IPS DF 6.9 (cell line): ENCODE measurements around the gene EN2.

ENCODE experiments used
- DNase-seq: peaks from one replicate; pipeline ENCODE4 v3.0.0-alpha.2; 2013; ENCODE audit warnings: low read depth, low spot score
- H3K27ac ChIP-seq: one replicate; pipeline ENCODE4 v1.5.1; 2013; ENCODE audit warnings: low read length, control low read depth
- H3K27me3 ChIP-seq: 2 replicates; pipeline ENCODE4 v1.6.1; 2013; ENCODE audit warnings: mild to moderate bottlenecking, low read length; ENCODE audit not compliant: control insufficient read depth, insufficient read depth
- H3K36me3 ChIP-seq: 2 replicates; pipeline ENCODE4 v1.6.1; 2013; ENCODE audit warnings: low read length; ENCODE audit not compliant: control insufficient read depth, insufficient read depth
- H3K4me1 ChIP-seq: 2 replicates; pipeline ENCODE4 v1.6.1; 2013; ENCODE audit warnings: low read length; ENCODE audit not compliant: control insufficient read depth, insufficient read depth
- H3K4me3 ChIP-seq: 2 replicates; pipeline ENCODE4 v1.5.1; 2013; ENCODE audit warnings: mild to moderate bottlenecking, low read length
- H3K9me3 ChIP-seq: 2 replicates; pipeline ENCODE4 v1.6.1; 2013; ENCODE audit warnings: low read length, inconsistent platforms; ENCODE audit not compliant: control insufficient read depth, insufficient read depth
- WGBS: extraction: QIAGEN DNeasy Blood & Tissue Kit; methylation state at CpG from one replicate; pipeline ENCODE4 v1.1.7; 2013; ENCODE audit warnings: mixed read lengths, missing lambda C conversion rate; ENCODE audit not compliant: insufficient read length, insufficient coverage; 5-methylcytosine and 5-hydroxymethylcytosine counted together

EN2 gene

DNA sequence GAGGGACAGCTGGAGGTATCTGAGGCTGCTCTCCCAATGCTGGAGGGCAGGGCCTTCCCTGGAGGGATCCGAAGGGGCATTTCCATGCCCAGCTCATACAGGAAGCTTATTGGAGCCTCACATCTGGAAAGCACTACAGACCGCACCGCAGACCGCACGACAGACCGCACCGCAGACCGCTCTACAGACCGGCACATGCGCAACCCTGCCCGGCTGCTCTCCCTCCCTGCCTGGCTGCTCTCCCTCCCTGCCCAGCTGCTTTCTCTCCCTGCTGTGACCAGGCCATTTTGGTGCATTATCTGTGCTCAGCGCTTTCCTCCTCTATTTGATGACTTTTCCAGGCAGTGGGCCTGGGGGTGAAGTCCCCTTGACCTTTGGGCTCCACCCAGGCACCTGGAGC lies 39.6 kb upstream of the EN2 start:
- Histone ChIP-seq H3K27ac (no peak overlapping the region), H3K36me3 (no peaks in the 10 kb centered on the region), H3K4me1 (no peaks in the 10 kb centered on the region), H3K27me3 (no peaks in the 10 kb centered on the region), H3K4me3 (no peak overlapping the region), H3K9me3 (no peaks in the 10 kb centered on the region)
- no peak for DNase-seq
- no CpG with 5 or more reads among the region's 12 CpGs for WGBS

DNA sequence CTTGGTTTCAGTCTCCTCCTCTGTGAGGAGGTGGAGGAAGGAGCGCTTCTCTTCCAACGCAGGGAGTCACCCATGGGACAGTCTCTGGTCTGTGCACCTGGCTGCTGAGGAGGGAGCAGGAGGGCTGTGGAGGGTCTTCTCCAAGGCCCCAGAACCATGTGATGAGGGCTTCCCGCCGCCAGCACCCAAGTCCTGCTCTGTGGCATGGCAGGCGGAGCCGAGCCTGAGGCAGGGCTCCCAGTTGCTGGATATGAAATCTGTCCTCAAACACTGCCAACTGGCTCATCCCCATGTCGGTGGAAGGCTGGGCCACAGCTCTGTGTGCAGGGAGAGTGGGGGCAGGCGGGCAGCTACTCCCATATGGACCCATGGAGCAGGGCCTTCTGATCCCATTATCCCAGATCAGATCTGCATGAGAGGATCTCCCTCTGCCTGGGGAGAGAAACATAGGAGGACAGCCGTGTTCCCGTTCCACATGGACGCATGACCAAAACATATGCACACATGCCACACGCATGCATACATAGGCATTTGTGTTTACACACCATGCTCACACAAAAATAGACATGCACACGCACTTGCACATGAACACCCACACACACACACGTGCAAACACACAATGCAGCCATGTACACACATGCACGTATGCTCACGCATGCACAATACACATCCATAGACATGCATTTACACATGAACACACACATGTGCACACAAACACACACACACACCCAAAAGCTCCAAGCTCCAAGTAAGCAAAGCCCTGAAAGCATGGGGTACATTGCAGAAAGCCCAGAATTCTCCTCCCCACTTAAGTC lies 38.8 kb upstream of the EN2 start:
- Histone ChIP-seq H3K4me1 (no peaks in the 10 kb centered on the region), H3K27ac (no peak overlapping the region), H3K9me3 (no peaks in the 10 kb centered on the region), H3K4me3 (no peak overlapping the region), H3K27me3 (no peaks in the 10 kb centered on the region), H3K36me3 (no peaks in the 10 kb centered on the region)
- no CpG with 5 or more reads among the region's 16 CpGs for WGBS
- DNase-seq: no peak

DNA sequence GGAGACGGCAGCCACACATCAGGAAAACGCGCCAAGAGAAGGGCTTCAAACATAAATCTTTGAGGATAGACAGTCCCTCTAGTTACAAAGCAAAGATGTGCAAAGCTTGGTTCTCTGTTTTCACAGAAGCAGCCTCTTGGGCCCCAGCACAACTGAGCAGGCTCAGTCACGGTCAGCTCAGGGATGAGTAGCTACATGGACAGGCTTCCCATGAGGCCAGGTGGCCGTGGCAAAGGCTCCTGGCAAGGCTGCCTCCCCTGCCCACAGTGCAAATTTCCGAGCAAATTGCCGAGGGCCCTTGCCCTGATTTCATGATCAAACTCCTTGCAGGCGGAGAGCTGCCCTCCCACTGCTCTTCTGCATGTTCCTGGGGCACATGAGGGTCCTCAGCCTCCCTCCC lies 37.8 kb upstream of the EN2 start:
- DNase-seq: no peak
- Histone ChIP-seq H3K36me3 (no peaks in the 10 kb centered on the region), H3K27me3 (no peaks in the 10 kb centered on the region), H3K4me1 (no peaks in the 10 kb centered on the region), H3K4me3 (no peak overlapping the region), H3K9me3 (no peaks in the 10 kb centered on the region), H3K27ac (no peak overlapping the region)
- no CpG with 5 or more reads among the region's 8 CpGs for WGBS

DNA sequence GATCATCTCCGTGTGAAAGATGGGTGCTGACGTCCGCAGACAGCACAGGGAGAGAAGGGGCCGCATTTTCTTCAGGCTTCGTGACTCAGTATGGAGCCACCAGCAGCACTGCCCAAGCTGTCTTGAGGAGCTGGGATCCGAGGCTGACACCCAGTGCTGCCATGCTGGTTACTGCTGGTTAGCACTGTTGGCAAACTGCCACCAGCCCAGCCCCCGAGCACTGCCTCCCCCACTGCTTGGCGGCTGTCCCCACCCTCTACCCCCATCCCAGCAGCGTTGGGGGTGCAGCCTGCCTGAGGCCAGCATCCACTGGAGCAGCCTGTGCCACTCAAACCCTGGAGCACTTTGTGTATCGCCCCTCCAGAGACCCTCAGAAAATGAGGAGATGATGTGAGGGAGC lies 35.8 kb upstream of the EN2 start:
- no peak overlapping the region for H3K27ac ChIP-seq
- no peaks in the 10 kb centered on the region for H3K9me3 ChIP-seq
- WGBS: no CpG with 5 or more reads among the region's 10 CpGs
- DNase-seq: no peak
- no peaks in the 10 kb centered on the region for H3K4me1 ChIP-seq
- no peak overlapping the region for H3K4me3 ChIP-seq
- H3K36me3 ChIP-seq: no peaks in the 10 kb centered on the region
- H3K27me3 ChIP-seq: no peaks in the 10 kb centered on the region

DNA sequence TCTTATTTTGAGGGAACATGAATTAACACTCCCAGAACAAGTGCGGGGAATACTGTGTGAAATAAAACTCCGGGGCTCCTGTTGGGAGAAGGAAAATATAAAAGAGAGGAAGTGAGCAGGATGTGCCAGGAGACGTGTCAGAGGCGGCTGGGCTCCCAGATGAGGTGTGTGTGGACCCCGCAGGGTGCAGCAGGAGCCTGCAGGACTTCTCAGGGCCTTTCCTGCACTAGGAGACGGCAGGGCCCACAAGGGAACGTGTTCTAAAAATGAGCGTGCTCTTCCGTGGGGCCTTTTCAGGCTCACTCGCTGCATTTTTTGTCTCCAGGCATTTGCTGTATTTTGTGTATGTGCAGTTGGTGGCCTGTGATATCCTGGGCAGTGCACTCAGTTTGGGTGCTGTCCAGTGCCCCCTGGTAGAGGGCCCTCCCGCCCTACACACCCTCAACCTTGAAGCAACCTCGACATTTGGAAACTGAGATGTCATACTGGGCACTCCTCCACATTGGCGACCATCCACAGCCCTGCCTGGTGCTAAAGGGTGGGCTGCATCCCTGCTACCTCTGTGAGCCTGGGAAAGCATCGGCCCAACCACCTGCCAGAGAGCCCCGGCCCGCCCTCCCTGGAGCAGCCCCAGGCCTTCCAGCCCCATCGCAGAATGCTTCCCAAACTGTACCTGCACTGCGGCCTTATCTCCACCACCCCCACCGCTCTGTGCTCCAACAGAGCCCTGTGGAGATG lies 35.2 kb upstream of the EN2 start:
- Histone ChIP-seq H3K4me3 (no peak overlapping the region), H3K27ac (no peak overlapping the region), H3K27me3 (no peaks in the 10 kb centered on the region), H3K36me3 (no peaks in the 10 kb centered on the region), H3K9me3 (no peaks in the 10 kb centered on the region), H3K4me1 (no peaks in the 10 kb centered on the region)
- no peak for DNase-seq
- WGBS: no CpG with 5 or more reads among the region's 19 CpGs

DNA sequence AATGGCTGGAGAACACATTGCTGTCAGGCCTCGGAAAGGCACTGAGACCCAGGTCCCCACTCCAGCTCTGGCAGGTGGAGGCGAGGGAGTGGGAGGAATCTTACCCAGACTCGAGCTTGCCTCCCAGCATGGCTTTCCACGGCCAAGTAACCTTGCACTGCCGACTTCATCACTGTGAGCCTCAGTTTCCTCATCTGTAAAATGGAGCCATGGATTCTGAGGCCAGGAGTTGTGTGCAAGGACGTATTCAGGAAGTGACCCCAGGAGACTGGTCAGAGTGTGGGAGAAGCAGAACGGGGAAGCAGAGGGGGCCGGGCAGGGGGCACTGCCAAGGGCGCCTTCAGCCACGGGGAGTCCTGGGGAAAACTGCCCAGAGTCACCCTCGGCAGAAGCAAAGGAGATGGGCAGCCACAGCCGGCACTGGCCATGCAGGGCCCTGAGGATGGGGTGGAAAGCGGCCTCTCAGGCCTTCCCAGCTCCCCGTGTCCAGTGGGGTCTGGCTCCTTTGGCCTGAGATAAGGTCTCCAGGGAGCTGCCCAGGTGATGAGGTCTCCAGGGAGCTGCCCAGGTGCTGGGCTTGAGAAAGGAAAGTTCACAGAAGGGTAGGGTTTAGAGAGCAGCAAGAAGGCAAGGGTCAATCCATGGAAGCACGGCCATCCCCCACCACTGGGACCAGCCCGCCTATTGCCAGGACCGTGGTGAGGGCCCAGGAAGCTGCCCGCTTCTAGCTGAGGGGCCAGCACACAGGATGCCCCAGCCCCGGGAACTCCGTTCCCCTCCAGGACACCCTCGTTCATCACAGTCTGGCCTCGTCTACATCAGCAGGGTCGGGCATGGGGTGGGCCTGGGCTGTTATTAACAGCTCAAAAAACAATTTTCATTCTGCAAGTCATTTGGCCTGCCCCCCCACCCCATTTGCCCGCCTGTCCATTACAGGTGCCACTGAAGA lies 34.3 kb upstream of the EN2 start:
- no peaks in the 10 kb centered on the region for H3K36me3 ChIP-seq
- H3K4me1 ChIP-seq: no peaks in the 10 kb centered on the region
- WGBS: no CpG with 5 or more reads among the region's 24 CpGs
- no peak overlapping the region for H3K4me3 ChIP-seq
- no peaks in the 10 kb centered on the region for H3K9me3 ChIP-seq
- DNase-seq: no peak
- H3K27ac ChIP-seq: no peak overlapping the region
- H3K27me3 ChIP-seq: no peaks in the 10 kb centered on the region

DNA sequence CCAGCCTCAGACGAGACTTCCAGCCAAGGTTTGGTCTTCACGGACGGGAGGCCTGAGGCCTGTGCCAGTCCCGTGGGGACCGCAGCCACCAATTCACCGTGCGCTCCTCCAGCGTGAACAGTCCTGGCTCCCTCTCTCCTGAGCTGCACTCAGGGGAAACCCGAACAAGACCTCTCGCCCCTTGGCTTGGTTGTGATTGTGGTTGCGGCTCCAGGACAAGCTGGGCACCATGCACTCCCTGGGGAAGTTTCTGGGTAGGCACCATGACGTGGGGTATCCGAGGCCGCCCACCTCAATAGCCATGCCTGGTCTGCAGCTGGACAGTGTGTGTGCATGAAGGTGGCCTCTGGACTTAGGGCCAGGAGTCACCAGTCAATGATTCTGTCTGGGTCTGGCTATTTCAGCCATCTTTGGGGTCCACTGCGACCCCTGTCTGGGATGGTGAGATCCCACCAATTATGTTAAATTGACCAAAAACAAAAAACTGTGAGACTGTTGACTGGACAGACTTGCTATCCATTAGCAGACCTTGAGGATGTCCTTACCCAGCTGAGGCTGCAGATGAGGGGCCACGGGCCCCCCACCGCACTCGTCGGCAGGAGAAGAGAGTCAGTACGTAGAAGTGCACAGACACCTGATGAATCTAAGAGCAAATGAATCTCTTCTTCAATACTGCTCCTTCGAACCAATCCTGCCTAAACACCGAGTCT lies 33.5 kb upstream of the EN2 start:
- Histone ChIP-seq H3K27me3 (no peaks in the 10 kb centered on the region), H3K9me3 (no peaks in the 10 kb centered on the region), H3K27ac (no peak overlapping the region), H3K4me1 (no peaks in the 10 kb centered on the region), H3K4me3 (no peak overlapping the region), H3K36me3 (no peaks in the 10 kb centered on the region)
- no peak for DNase-seq
- no CpG with 5 or more reads among the region's 22 CpGs for WGBS

DNA sequence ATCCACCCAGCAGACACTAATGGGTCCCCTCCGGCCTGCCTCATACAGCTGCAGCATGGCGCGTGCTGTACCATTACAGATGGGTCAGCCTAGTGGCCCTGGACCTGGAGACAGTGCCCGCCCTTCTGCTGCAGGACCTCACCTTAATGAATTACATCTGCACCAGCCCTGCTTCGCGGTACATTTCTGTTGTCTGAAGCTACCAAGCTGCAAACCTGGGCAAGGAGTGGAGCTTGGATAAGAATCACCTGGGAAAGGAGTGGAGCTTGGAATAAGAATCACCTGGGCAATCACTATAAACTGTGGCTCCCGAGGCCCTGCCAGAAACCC lies 33.0 kb upstream of the EN2 start:
- Histone ChIP-seq H3K27ac (no peak overlapping the region), H3K27me3 (no peaks in the 10 kb centered on the region), H3K4me3 (no peak overlapping the region), H3K4me1 (no peaks in the 10 kb centered on the region), H3K36me3 (no peaks in the 10 kb centered on the region), H3K9me3 (no peaks in the 10 kb centered on the region)
- no CpG with 5 or more reads among the region's 7 CpGs for whole genome bisulfite sequencing
- DNase-seq: no peak

DNA sequence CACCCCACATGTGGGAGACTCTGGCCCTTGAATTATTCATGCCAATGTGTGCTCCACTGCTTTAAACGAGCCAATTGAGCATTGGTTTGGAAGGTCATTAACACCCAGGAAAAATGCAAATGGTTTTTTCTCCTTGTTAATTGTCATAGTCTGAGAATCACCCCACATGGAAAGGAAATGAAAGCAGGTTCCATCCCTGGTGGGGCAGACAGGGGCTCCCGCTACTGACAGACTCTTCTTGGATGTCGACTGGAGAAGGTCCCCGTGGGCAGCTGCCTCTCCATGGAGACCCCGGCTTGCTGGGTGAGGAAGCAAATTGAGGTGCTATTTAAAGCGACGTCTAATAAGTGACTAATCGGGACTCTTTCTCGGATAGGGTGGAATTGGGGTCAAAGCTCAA lies 32.0 kb upstream of the EN2 start:
- WGBS: no CpG with 5 or more reads among the region's 9 CpGs
- Histone ChIP-seq H3K36me3 (no peaks in the 10 kb centered on the region), H3K4me1 (no peaks in the 10 kb centered on the region), H3K9me3 (no peaks in the 10 kb centered on the region), H3K27ac (no peak overlapping the region), H3K4me3 (no peak overlapping the region), H3K27me3 (no peaks in the 10 kb centered on the region)
- no peak for DNase-seq
